Uterus (tissue), 4 donors: ENCODE measurements around the gene RHEBL1. TPM values are rescaled to one million over a fixed set of nuclear protein-coding genes. Genes with fewer than 3 reads are reported as not detected.

Source experiments
- DNase-seq, 2 donors: peaks; one replicate each; pipeline ENCODE4 v3.0.0-alpha.2; 2019 to 2020
- H3K27ac ChIP-seq, 2 donors: fragments of 200-600 bp; sonication (generic); 1 replicate in 1 of 2; 2 replicates in 1 of 2; pipeline ENCODE4 v1.5.1; 2016 to 2018
- H3K27me3 ChIP-seq, 2 donors: fragments of 200-600 bp; sonication (generic); one replicate each; pipeline ENCODE4 v1.5.1; 2018 to 2019; ENCODE audit warnings: control low read depth in 1 of 2
- H3K36me3 ChIP-seq, 2 donors: fragments of 200-600 bp; sonication (generic); one replicate each; pipeline ENCODE4 v1.5.1; 2019; ENCODE audit warnings: control low read depth in 1 of 2
- H3K4me1 ChIP-seq, 2 donors: fragments of 200-600 bp; sonication (generic); one replicate each; pipeline ENCODE4 v1.5.1; 2018 to 2019; ENCODE audit warnings: control low read depth in 1 of 2
- H3K4me3 ChIP-seq, 2 donors: fragments of 200-600 bp; sonication (generic); 1 replicate in 1 of 2; 2 replicates in 1 of 2; pipeline ENCODE4 v1.5.1; 2018 to 2019; ENCODE audit warnings: mild to moderate bottlenecking in 1 of 2
- H3K9me3 ChIP-seq, 2 donors: fragments of 200-600 bp; sonication (generic); one replicate each; pipeline ENCODE4 v1.5.1; 2019; ENCODE audit warnings: control low read depth in 1 of 2
- POLR2A ChIP-seq, 2 donors: fragments of 450-650 bp; IDR thresholded peaks; one replicate each; pipeline ENCODE4 v1.6.1; 2016; ENCODE audit warnings: antibody characterized with exemption in 2 of 2, mild to moderate bottlenecking in 1 of 2, moderate library complexity in 1 of 2
- intact Hi-C: fragments of 100-400 bp; cut with DNase I; formaldehyde crosslinking; loops from one replicate; pipeline ENCODE4 v1.15.1; 2023; ENCODE audit warnings: low total_unique reads
- total RNA-seq, 4 donors: library from RNA; depleted of rRNA in 3 of 4; stranded (reverse); fragments of >200 nt in 3 of 4; gene quantifications; one replicate each; pipeline versions ENCODE4 v1.1.0 to v1.2.4, GENCODE V29; 2014 to 2023
- TF ChIP-seq, protein P1 (sequence below), 4 experiments: fragments of 200-600 bp in 2 of 4; fragments of 450-650 bp in 2 of 4; sonication (generic) in 2 of 4; IDR thresholded peaks; one replicate each; pipeline ENCODE4 v1.5.1; 2016 to 2019; ENCODE audit warnings: antibody characterized with exemption in 4 of 4, mild to moderate bottlenecking in 2 of 4, moderate library complexity in 1 of 4
- donor health status: DM: yes; HTN: yes; CAD: no.

RHEBL1 gene
- total RNA-seq, 4 donors from 2014 or later: 0.37 TPM; not detected in 3

DNA sequence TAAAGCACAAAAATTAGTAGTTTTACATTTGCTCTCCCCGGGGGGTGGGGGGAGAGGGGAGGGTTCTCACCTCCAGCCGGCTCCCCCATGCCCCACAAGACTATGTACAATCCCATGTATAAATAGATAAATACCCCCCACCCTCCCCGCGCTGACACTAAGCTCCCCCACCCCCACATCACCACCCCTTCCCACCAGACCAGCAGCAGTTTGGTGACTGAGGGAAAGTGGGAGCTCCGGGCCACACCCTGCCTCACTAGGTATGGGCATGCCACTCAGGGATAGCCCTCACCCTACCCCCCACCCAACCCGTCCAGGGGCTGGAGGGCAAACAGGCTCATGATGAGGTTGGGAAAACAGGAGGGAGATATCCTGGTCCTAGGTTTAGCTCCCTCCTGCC, 49.3 kb downstream of the RHEBL1 start:
- no peaks in the 10 kb centered on the region for H3K9me3 ChIP-seq
- H3K4me3 ChIP-seq: no peak overlapping the region
- H3K27me3 ChIP-seq: no peaks in the 10 kb centered on the region
- no peak for TF ChIP-seq POLR2A (IDR thresholded peaks at IDR 0.05)
- TF ChIP-seq, protein P1, sequence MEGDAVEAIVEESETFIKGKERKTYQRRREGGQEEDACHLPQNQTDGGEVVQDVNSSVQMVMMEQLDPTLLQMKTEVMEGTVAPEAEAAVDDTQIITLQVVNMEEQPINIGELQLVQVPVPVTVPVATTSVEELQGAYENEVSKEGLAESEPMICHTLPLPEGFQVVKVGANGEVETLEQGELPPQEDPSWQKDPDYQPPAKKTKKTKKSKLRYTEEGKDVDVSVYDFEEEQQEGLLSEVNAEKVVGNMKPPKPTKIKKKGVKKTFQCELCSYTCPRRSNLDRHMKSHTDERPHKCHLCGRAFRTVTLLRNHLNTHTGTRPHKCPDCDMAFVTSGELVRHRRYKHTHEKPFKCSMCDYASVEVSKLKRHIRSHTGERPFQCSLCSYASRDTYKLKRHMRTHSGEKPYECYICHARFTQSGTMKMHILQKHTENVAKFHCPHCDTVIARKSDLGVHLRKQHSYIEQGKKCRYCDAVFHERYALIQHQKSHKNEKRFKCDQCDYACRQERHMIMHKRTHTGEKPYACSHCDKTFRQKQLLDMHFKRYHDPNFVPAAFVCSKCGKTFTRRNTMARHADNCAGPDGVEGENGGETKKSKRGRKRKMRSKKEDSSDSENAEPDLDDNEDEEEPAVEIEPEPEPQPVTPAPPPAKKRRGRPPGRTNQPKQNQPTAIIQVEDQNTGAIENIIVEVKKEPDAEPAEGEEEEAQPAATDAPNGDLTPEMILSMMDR (IDR thresholded peaks at IDR 0.05): no peak
- H3K4me1 ChIP-seq: peaks cover 0 to 5% of the 10 kb centered on the region in 2 donors
- H3K27ac ChIP-seq: no peak overlapping the region
- no peaks in the 10 kb centered on the region for H3K36me3 ChIP-seq
- intact Hi-C loops: no loop called here
- DNase-seq: peak in 1 of 2 donors; percentile 20

DNA sequence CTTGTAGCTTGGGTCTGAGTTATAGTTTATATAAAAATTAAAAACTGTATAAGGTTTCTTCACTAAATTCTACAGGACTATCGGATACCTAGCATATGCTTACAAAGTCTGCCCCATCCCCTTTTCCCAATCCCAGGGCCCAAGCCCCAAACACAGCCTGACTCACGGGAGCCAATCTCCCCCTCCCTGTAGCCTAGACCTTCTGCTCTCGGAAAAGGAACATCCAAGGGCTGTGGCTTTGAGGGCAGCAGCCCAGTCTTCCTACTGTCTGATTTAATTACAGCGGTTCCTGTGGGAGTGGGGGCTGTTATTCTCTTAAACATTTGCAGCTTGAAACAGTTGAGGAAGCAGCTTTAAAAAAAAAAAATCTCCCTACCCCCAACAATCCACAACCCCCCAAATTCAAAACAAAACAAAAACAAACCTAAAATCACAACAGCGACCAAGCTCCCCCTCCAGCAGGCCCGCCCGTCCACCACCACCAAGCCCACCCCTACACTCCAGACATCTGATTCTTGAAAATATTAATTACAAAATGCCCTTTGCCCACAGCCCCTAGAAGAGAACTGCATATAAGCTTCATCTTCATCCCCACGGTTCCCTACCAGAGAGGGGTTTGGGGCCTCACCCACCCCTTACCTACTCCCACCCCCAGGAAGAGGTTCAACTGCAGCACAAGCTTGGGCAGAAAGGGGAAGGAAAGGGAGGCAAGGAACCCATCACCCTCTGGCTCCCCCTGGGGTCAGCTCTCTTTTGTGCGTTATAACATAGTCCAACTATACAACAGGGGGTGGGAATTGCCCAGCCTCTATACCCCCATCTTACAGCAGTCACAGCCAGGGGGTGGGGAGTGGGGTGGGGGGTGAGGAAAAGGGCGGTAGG, 50.1 kb downstream of the RHEBL1 start:
- DNase-seq: peak in 1 of 2 donors; percentile 22
- TF ChIP-seq, protein P1 (IDR thresholded peaks at IDR 0.05): no peak
- TF ChIP-seq POLR2A (IDR thresholded peaks at IDR 0.05): no peak
- Histone ChIP-seq H3K36me3 (no peaks in the 10 kb centered on the region), H3K4me1 (peaks cover 0 to 5% of the 10 kb centered on the region in 2 donors), H3K4me3 (peak overlapping the region in 1 of 2 donors; percentile 77), H3K9me3 (no peaks in the 10 kb centered on the region), H3K27me3 (no peaks in the 10 kb centered on the region), H3K27ac (peak overlapping the region; percentile 85 to 86)
- intact Hi-C loops: no loop called here

- no peaks in the 10 kb centered on the region for H3K27me3 ChIP-seq
- intact Hi-C loops: no loop called here
- peak overlapping the region; percentile 77 to 88 for H3K4me3 ChIP-seq
These were observed 50.7 kb downstream of the RHEBL1 start for GRCh38 chr12:49019120-49019430.

GRCh38 chr12:49018261-49019119, 51.3 kb downstream of the RHEBL1 start, which contains the start of gene PRKAG1:
Gene PRKAG1 (minus strand): TSS chr12:49018776. CDS start chr12:49018740, 36 bp downstream.
- peak within 1 kb of the TSS; percentile 77 to 88 for H3K4me3 ChIP-seq
- intact Hi-C loops: no loop called here
- peak within 1 kb of the TSS; percentile 85 to 86 for H3K27ac ChIP-seq
- H3K36me3 ChIP-seq: no peaks in the 10 kb centered on the region
- TF ChIP-seq POLR2A (IDR thresholded peaks at IDR 0.05): peak; percentile 84 to 88
- TF ChIP-seq, protein P1 (IDR thresholded peaks at IDR 0.05): peak; percentile 36 to 51 (median 42)
- no peaks in the 10 kb centered on the region for H3K9me3 ChIP-seq
- peaks cover 0 to 5% of the 10 kb centered on the region in 2 donors for H3K4me1 ChIP-seq
- H3K27me3 ChIP-seq: no peaks in the 10 kb centered on the region
- DNase-seq: peak; percentile 94 to 95

More at GRCh38 chr12:49019120-49019430, 50.7 kb downstream of the RHEBL1 start:
- no peaks in the 10 kb centered on the region for H3K36me3 ChIP-seq
- TF ChIP-seq, protein P1 (IDR thresholded peaks at IDR 0.05): no peak
- no peak for TF ChIP-seq POLR2A (IDR thresholded peaks at IDR 0.05)
- peak overlapping the region; percentile 85 to 86 for H3K27ac ChIP-seq
- no peaks in the 10 kb centered on the region for H3K9me3 ChIP-seq
- H3K4me1 ChIP-seq: peaks cover 0 to 5% of the 10 kb centered on the region in 2 donors
- no peak for DNase-seq
